ENCODE data around the gene IRF9. TPM values are rescaled to one million over a fixed set of nuclear protein-coding genes. Genes with fewer than 3 reads are reported as not detected.

The IRF9 gene
- total RNA-seq, 4 donors from 2014 or later = 31.6 to 83.1 (median 55.9) TPM

GRCh38 chr14:24185741-24186140 is 24.7 kb downstream of the IRF9 start:
- TF ChIP-seq, protein P1, sequence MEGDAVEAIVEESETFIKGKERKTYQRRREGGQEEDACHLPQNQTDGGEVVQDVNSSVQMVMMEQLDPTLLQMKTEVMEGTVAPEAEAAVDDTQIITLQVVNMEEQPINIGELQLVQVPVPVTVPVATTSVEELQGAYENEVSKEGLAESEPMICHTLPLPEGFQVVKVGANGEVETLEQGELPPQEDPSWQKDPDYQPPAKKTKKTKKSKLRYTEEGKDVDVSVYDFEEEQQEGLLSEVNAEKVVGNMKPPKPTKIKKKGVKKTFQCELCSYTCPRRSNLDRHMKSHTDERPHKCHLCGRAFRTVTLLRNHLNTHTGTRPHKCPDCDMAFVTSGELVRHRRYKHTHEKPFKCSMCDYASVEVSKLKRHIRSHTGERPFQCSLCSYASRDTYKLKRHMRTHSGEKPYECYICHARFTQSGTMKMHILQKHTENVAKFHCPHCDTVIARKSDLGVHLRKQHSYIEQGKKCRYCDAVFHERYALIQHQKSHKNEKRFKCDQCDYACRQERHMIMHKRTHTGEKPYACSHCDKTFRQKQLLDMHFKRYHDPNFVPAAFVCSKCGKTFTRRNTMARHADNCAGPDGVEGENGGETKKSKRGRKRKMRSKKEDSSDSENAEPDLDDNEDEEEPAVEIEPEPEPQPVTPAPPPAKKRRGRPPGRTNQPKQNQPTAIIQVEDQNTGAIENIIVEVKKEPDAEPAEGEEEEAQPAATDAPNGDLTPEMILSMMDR (IDR thresholded peaks at IDR 0.05; ENCODE audit: low read depth) = no peak

- TF ChIP-seq, protein P1 (IDR thresholded peaks at IDR 0.05; ENCODE audit: low read depth) = no peak
Observed at GRCh38 chr14:24186831-24187538, 25.9 kb downstream of the IRF9 start.

GRCh38 chr14:24187539-24187915 is 26.5 kb downstream of the IRF9 start:
- TF ChIP-seq, protein P1 (IDR thresholded peaks at IDR 0.05; ENCODE audit: low read depth) = no peak

GRCh38 chr14:24188251-24189058 is 27.4 kb downstream of the IRF9 start, which contains the start of gene IPO4:
TSS of gene IPO4 (minus strand) at chr14:24188816. CDS start at chr14:24188787, 29 bp downstream.
- TF ChIP-seq, protein P1 (IDR thresholded peaks at IDR 0.05; ENCODE audit: low read depth) = no peak

DNA sequence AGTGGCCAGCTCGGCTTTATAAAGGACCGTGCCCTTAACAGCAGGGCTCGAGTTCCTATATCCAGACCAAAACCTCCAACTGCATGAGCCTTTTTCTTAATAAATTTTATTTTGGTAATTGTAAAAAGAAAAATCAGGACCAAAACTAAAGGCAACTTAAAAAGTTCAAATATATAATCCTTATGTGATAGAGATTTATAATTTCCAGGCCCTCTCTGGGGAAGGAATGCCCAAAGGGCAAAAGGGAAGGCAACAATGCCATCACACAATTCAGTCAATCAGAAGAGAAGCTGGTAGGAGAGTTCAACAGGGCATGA is 28.0 kb downstream of the IRF9 start:
- TF ChIP-seq, protein P1 (IDR thresholded peaks at IDR 0.05; ENCODE audit: low read depth) = no peak

DNA sequence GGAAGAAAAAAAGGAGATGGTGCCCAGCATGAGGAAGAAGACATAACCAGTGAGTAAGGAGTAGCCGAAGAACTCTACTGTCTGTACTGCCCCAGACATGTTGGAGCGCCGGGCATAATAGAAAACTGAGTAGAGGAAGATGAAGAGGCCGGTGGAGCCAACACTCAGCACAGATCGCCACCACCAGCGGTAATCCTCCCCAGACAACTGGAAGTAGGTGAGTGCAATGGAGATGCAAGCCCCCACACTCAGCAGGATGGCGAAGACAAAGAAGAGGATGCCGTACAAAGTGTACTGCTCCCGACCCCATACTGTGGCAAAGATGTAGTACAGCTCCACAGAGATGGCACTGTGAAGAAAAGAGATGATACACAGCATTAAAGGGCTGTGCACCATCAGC is 28.4 kb downstream of the IRF9 start:
- TF ChIP-seq, protein P1 (IDR thresholded peaks at IDR 0.05; ENCODE audit: low read depth) = no peak

- TF ChIP-seq, protein P1 (IDR thresholded peaks at IDR 0.05; ENCODE audit: low read depth) = no peak
Observed at GRCh38 chr14:24190416-24190815, 29.4 kb downstream of the IRF9 start.

All from subcutaneous adipose tissue (tissue), 4 donors.